K562 (cell line): Measurements from ENCODE around the gene CASKIN1. TPM values are rescaled to one million over a fixed set of nuclear protein-coding genes. Genes with fewer than 3 reads are reported as not detected.

Source experiments
- BMI1 ChIP-seq: fragments of 150-350 bp; IDR thresholded peaks from 2 replicates; pipeline ENCODE4 v1.6.1; 2014; ENCODE audit warnings: low read length
- CCAR2 ChIP-seq: fragments of 200-400 bp; formaldehyde crosslinking; IDR thresholded peaks from 2 replicates; pipeline ENCODE4 v1.6.1; 2017; ENCODE audit warnings: mild to moderate bottlenecking, low read depth, low read length
- ELF2 ChIP-seq: fragments of 250-450 bp; sonication (Bioruptor Pico); IDR thresholded peaks from 2 replicates; pipeline ENCODE4 v1.5.0; 2021; ENCODE audit warnings: mild to moderate bottlenecking
- FOXA3 ChIP-seq, 2 experiments: fragments of 450-650 bp in 1 of 2; sonication (generic) in 1 of 2; formaldehyde crosslinking; IDR thresholded peaks in 1 of 2; conservative IDR thresholded peaks in 1 of 2; 2 replicates each; pipeline versions ENCODE4 v1.4.0 to v1.8.0; 2020 to 2022; ENCODE audit warnings: mild to moderate bottlenecking in 2 of 2, missing genetic modification reagents in 1 of 2
- NELFE ChIP-seq: IDR thresholded peaks from 2 replicates; pipeline ENCODE4 v1.6.1; 2011; ENCODE audit warnings: mild to moderate bottlenecking; ENCODE audit not compliant: insufficient read depth, insufficient read length
- NEUROD1 ChIP-seq: fragments of 150-350 bp; IDR thresholded peaks from 2 replicates; pipeline ENCODE4 v1.6.1; 2014; ENCODE audit warnings: borderline replicate concordance, low read length, low read depth; ENCODE audit not compliant: partially characterized antibody
- NUFIP1 ChIP-seq: fragments of 450-650 bp; IDR thresholded peaks from 2 replicates; pipeline ENCODE4 v1.6.1; 2018; ENCODE audit not compliant: partially characterized antibody
- RBFOX2 ChIP-seq: fragments of 200-400 bp; formaldehyde crosslinking; IDR thresholded peaks from 2 replicates; pipeline ENCODE4 v1.6.1; 2017; ENCODE audit warnings: low read depth, mild to moderate bottlenecking, low read length, moderate library complexity
- TRIM28 ChIP-seq: fragments of 450-650 bp; IDR thresholded peaks from 2 replicates; pipeline ENCODE4 v1.6.1; 2017
- UBTF ChIP-seq, 2 experiments: IDR thresholded peaks; 2 replicates each; pipeline ENCODE4 v1.6.1; 2012; ENCODE audit warnings: improper control_type of control experiment in 2 of 2, low read depth in 2 of 2, low read length in 2 of 2, borderline replicate concordance in 1 of 2
- ZBTB43 ChIP-seq: sonication (generic); formaldehyde crosslinking; IDR thresholded peaks from 2 replicates; pipeline ENCODE4 v1.8.0; 2023; ENCODE audit warnings: mild to moderate bottlenecking, missing genetic modification reagents
- ZNF121 ChIP-seq: sonication (generic); formaldehyde crosslinking; conservative IDR thresholded peaks from 2 replicates; pipeline ENCODE4 v1.8.0; 2022; ENCODE audit warnings: missing genetic modification reagents
- polyA plus RNA-seq, 8 experiments: library from polyadenylated mRNA; depleted of rRNA in 4 of 8; stranded (reverse) in 5 of 8; unstranded in 3 of 8; fragments of >200 nt; fragmentation: Nextera tagmentation in 2 of 8; fragmentation: Illumina TruSeq in 1 of 8; extraction: Ambion mirVana in 2 of 8; extraction: Trizol in 1 of 8; gene quantifications; 2 replicates each; pipeline versions ENCODE4 v1.2.1 to v1.2.3, GENCODE V29; 2011 to 2014; ENCODE audit warnings: inconsistent platforms in 1 of 8, missing spikeins in 1 of 8
- total RNA-seq, 7 experiments: library from RNA; depleted of rRNA in 6 of 7; stranded (reverse); fragments of >200 nt in 6 of 7; fragmentation: Illumina TruSeq in 2 of 7; extraction: Trizol in 2 of 7; gene quantifications; 2 replicates each; pipeline versions ENCODE4 v1.2.1 to v1.2.3, GENCODE V29; 2011 to 2021; ENCODE audit warnings: low replicate concordance in 1 of 7

Gene CASKIN1
- total and polyA plus RNA-seq, 9 of the 15 experiments (the other 6 are each of a cell fraction or from before 2014, with no cell fraction given): 0.15 to 4.5 (median 1.5) TPM; not detected in 2

- TF ChIP-seq RBFOX2 (peak; percentile 100), ZNF121 (no peak), TRIM28 (no peak), UBTF (IDR thresholded peaks at IDR 0.05; ENCODE audit: borderline replicate concordance in 1 of 2, low read depth in 2 of 2, low read length in 2 of 2) (no peak), NELFE (peak; percentile 81), ZBTB43 (no peak), FOXA3 (CRISPR knock-in tag; conservative IDR thresholded peaks at IDR 0.05 in 1 of 2, IDR thresholded peaks at IDR 0.05 in 1 of 2) (no peak), CCAR2 (no peak), NEUROD1 (peak; percentile 79), BMI1 (no peak), ELF2 (CRISPR knock-in tag) (peak; percentile 92), NUFIP1 (no peak)
Observed at GRCh38 chr16:2155091-2155950, 41.1 kb downstream of the CASKIN1 start, which contains the start of gene TRAF7 (continued).
